Nephron progenitor cell (in vitro differentiated cells): ENCODE measurements around the gene TRIM59.

Source experiments
- DNase-seq: peaks from one replicate; pipeline ENCODE4 v3.0.0; 2021
- H3K27ac Mint-ChIP-seq: 2 replicates; pipeline ENCODE4 v1.8.0; 2021; ENCODE audit warnings: mild to moderate bottlenecking, moderate library complexity, mixed read lengths
- H3K27me3 Mint-ChIP-seq: 2 replicates; pipeline ENCODE4 v1.8.0; 2021; ENCODE audit warnings: mild to moderate bottlenecking, low read depth, mixed read lengths; ENCODE audit not compliant: poor library complexity
- H3K36me3 Mint-ChIP-seq: 2 replicates; pipeline ENCODE4 v1.8.0; 2021; ENCODE audit warnings: low read depth, mixed read lengths
- H3K4me1 Mint-ChIP-seq: 2 replicates; pipeline ENCODE4 v1.8.0; 2021; ENCODE audit warnings: mixed read lengths
- H3K4me3 Mint-ChIP-seq: 2 replicates; pipeline ENCODE4 v1.8.0; 2021; ENCODE audit warnings: mild to moderate bottlenecking, moderate library complexity, mixed read lengths
- H3K9me3 Mint-ChIP-seq: 2 replicates; pipeline ENCODE4 v1.8.0; 2021; ENCODE audit warnings: mild to moderate bottlenecking, moderate library complexity, mixed read lengths
- TF ChIP-seq, protein P1 (sequence below): fragments of 200-600 bp; sonication (generic); IDR thresholded peaks from 2 replicates; pipeline ENCODE4 v1.5.0; 2021; ENCODE audit warnings: antibody characterized with exemption

TRIM59 gene

GRCh38 chr3:160401291-160402095 is 48.1 kb downstream of the TRIM59 start:
- TF ChIP-seq, protein P1, sequence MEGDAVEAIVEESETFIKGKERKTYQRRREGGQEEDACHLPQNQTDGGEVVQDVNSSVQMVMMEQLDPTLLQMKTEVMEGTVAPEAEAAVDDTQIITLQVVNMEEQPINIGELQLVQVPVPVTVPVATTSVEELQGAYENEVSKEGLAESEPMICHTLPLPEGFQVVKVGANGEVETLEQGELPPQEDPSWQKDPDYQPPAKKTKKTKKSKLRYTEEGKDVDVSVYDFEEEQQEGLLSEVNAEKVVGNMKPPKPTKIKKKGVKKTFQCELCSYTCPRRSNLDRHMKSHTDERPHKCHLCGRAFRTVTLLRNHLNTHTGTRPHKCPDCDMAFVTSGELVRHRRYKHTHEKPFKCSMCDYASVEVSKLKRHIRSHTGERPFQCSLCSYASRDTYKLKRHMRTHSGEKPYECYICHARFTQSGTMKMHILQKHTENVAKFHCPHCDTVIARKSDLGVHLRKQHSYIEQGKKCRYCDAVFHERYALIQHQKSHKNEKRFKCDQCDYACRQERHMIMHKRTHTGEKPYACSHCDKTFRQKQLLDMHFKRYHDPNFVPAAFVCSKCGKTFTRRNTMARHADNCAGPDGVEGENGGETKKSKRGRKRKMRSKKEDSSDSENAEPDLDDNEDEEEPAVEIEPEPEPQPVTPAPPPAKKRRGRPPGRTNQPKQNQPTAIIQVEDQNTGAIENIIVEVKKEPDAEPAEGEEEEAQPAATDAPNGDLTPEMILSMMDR, result no peak
- peak overlapping the region; percentile 69 for H3K27ac Mint-ChIP-seq
- peaks cover 4% of the 10 kb centered on the region for H3K27me3 Mint-ChIP-seq
- peaks cover 4% of the 10 kb centered on the region for H3K9me3 Mint-ChIP-seq
- H3K4me3 Mint-ChIP-seq, result peak overlapping the region; percentile 99
- H3K4me1 Mint-ChIP-seq, result peaks cover 59% of the 10 kb centered on the region
- H3K36me3 Mint-ChIP-seq, result peaks cover 18% of the 10 kb centered on the region
- no peak for DNase-seq

DNA sequence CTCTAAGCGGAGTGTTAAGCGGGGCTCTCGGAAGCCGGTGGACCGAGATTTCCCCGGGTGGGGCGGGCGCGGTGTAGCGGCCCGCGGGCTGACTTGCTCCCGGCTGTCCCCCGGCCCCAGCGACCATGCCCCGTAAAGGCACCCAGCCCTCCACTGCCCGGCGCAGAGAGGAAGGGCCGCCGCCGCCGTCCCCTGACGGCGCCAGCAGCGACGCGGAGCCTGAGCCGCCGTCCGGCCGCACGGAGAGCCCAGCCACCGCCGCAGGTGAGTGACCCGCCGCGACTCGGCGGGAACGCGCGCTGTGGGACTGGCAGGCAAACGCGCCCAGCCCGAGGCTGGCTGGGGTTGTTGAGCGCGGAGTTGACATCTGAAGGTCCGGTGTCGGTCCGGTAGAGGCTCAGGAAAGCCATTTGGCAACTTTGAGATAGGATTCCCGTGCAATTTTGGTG is 48.9 kb downstream of the TRIM59 start:
- Mint-ChIP-seq H3K27me3 (peaks cover 4% of the 10 kb centered on the region), H3K4me3 (peak overlapping the region; percentile 99), H3K36me3 (peaks cover 11% of the 10 kb centered on the region), H3K27ac (peak overlapping the region; percentile 69), H3K4me1 (peaks cover 59% of the 10 kb centered on the region), H3K9me3 (peaks cover 4% of the 10 kb centered on the region)
- DNase-seq, result peak; percentile 60
- TF ChIP-seq, protein P1, result no peak

- TF ChIP-seq, protein P1, result no peak
- Mint-ChIP-seq H3K9me3 (peaks cover 4% of the 10 kb centered on the region), H3K4me3 (peak overlapping the region; percentile 99), H3K4me1 (peaks cover 59% of the 10 kb centered on the region), H3K36me3 (peaks cover 9% of the 10 kb centered on the region), H3K27ac (peak overlapping the region; percentile 99), H3K27me3 (peaks cover 4% of the 10 kb centered on the region)
- peak; percentile 53 for DNase-seq
Observed at GRCh38 chr3:160400030-160400701, 49.4 kb downstream of the TRIM59 start.

GRCh38 chr3:160399125-160400029 is 50.2 kb downstream of the TRIM59 start, which contains the start of the genes IFT80 and SMC4:
TSS of gene IFT80 (minus strand) at chr3:160399225. CDS start at chr3:160384600, 14,625 bp downstream.
TSS of gene SMC4 (plus strand) at chr3:160399650. CDS start at chr3:160400827, 1,177 bp downstream.
- Mint-ChIP-seq H3K36me3 (peaks cover 6% of the 10 kb centered on the region), H3K9me3 (peaks cover 4% of the 10 kb centered on the region), H3K27ac (peak within 1 kb of the TSS; percentile 99), H3K27me3 (peaks cover 4% of the 10 kb centered on the region), H3K4me3 (peak within 1 kb of the TSS; percentile 99), H3K4me1 (peaks cover 55% of the 10 kb centered on the region)
- peak; percentile 94 for DNase-seq
- TF ChIP-seq, protein P1, result no peak

- Mint-ChIP-seq H3K4me3 (peak overlapping the region; percentile 99), H3K9me3 (peaks cover 4% of the 10 kb centered on the region), H3K36me3 (peaks cover 1% of the 10 kb centered on the region), H3K4me1 (peaks cover 49% of the 10 kb centered on the region), H3K27me3 (peaks cover 4% of the 10 kb centered on the region), H3K27ac (peak overlapping the region; percentile 99)
- TF ChIP-seq, protein P1, result no peak
- no peak for DNase-seq
Observed at GRCh38 chr3:160398820-160399124, 50.8 kb downstream of the TRIM59 start.
